Keratinocyte (primary cell): ENCODE data around the gene ASB16. TPM values are rescaled to one million over a fixed set of nuclear protein-coding genes. Genes with fewer than 3 reads are reported as not detected.

ENCODE experiments used
- DNase-seq: peaks from one replicate; pipeline ENCODE4 v3.0.0-alpha.2; 2011; ENCODE audit warnings: low read depth, missing footprints, low spot score
- FAIRE-seq: peaks from 2 replicates; lab custom pipeline; 2011; peaks lifted over from hg19 to GRCh38; lab: Jason Lieb, UNC
- H2AFZ ChIP-seq: 2 replicates; pipeline ENCODE4 v1.6.0; 2012; ENCODE audit warnings: low read length, control low read depth, inconsistent platforms; ENCODE audit not compliant: control insufficient read depth
- H3K27ac ChIP-seq: 2 replicates; pipeline ENCODE4 v1.5.1; 2011; ENCODE audit warnings: low read length; ENCODE audit not compliant: control insufficient read depth, insufficient read depth
- H3K27me3 ChIP-seq: 3 replicates; pipeline ENCODE4 v1.6.0; 2011; ENCODE audit warnings: low read length; ENCODE audit not compliant: control insufficient read depth, insufficient read depth; ENCODE audit errors: extremely low read depth
- H3K36me3 ChIP-seq, 2 experiments: 2 replicates in 1 of 2; 3 replicates in 1 of 2; pipeline ENCODE4 v1.5.1; 2011; ENCODE audit warnings: low read length in 2 of 2, mild to moderate bottlenecking in 1 of 2; ENCODE audit not compliant: control insufficient read depth in 2 of 2, insufficient read depth in 2 of 2; ENCODE audit errors: extremely low read depth in 1 of 2
- H3K4me1 ChIP-seq: 3 replicates; pipeline ENCODE4 v1.5.1; 2011; ENCODE audit warnings: low read length; ENCODE audit not compliant: control insufficient read depth, insufficient read depth; ENCODE audit errors: extremely low read depth
- H3K4me2 ChIP-seq: 3 replicates; pipeline ENCODE4 v1.6.0; 2011; ENCODE audit warnings: low read depth, low read length; ENCODE audit not compliant: control insufficient read depth, insufficient read depth; ENCODE audit errors: extremely low read depth
- H3K4me3 ChIP-seq, 3 experiments: fragments of 200-600 bp in 1 of 3; sonication (generic) in 1 of 3; 2 replicates in 2 of 3; 3 replicates in 1 of 3; pipeline ENCODE4 v1.5.1; 2011 to 2016; ENCODE audit warnings: low read length in 3 of 3, mild to moderate bottlenecking in 3 of 3, control low read depth in 2 of 3, inconsistent platforms in 1 of 3, low read depth in 1 of 3, mixed read lengths in 1 of 3, mixed run types in 1 of 3, moderate library complexity in 1 of 3; ENCODE audit not compliant: control insufficient read depth in 2 of 3, insufficient read depth in 2 of 3; ENCODE audit errors: extremely low read depth in 1 of 3
- H3K79me2 ChIP-seq: 2 replicates; pipeline ENCODE4 v1.6.0; 2012; ENCODE audit warnings: low read length; ENCODE audit not compliant: control insufficient read depth, insufficient read depth
- H3K9ac ChIP-seq: 3 replicates; pipeline ENCODE4 v1.6.0; 2011; ENCODE audit warnings: low read length; ENCODE audit not compliant: control insufficient read depth, insufficient read depth; ENCODE audit errors: extremely low read depth
- H3K9me1 ChIP-seq: 3 replicates; pipeline ENCODE4 v1.6.0; 2011; ENCODE audit warnings: low read length; ENCODE audit not compliant: control insufficient read depth, insufficient read depth; ENCODE audit errors: extremely low read depth
- H3K9me3 ChIP-seq: 2 replicates; pipeline ENCODE4 v1.5.1; 2012; ENCODE audit warnings: low read depth, low read length; ENCODE audit not compliant: control insufficient read depth
- H4K20me1 ChIP-seq: 3 replicates; pipeline ENCODE4 v1.6.0; 2011; ENCODE audit warnings: low read length; ENCODE audit not compliant: control insufficient read depth, insufficient read depth; ENCODE audit errors: extremely low read depth
- CTCF ChIP-seq, 3 experiments: IDR thresholded peaks in 1 of 3; conservative IDR thresholded peaks in 1 of 3; optimal IDR thresholded peaks in 1 of 3; 2 replicates in 2 of 3; 3 replicates in 1 of 3; pipeline versions ENCODE3 to v1.5.1; 2011; ENCODE audit warnings: low read length in 3 of 3, mild to moderate bottlenecking in 3 of 3, moderate library complexity in 2 of 3, control low read depth in 1 of 3, inconsistent platforms in 1 of 3; ENCODE audit not compliant: insufficient read depth in 2 of 3; ENCODE audit errors: extremely low read depth in 1 of 3
- EZH2 ChIP-seq: IDR thresholded peaks from one replicate; pipeline ENCODE4 v1.6.1; 2012; ENCODE audit warnings: inconsistent platforms, mild to moderate bottlenecking, low read length, moderate library complexity
- dilution Hi-C: fragments of 300-500 bp; cut with MboI; formaldehyde crosslinking; loops from one replicate; pipeline ENCODE4 v1.7.0; 2020; ENCODE audit warnings: low sequenced_read_pairs; ENCODE audit not compliant: extremely low pct_ligation_motif_present
- polyA plus RNA-seq, 5 experiments: library from polyadenylated mRNA; depleted of rRNA in 3 of 5; stranded (reverse) in 3 of 5; stranded (forward) in 1 of 5; unstranded in 1 of 5; fragments of >200 nt; gene quantifications; 1 replicate in 1 of 5; 2 replicates in 3 of 5; 3 replicates in 1 of 5; pipeline versions ENCODE4 v1.2.1 to v1.2.3, GENCODE V29; 2011 to 2012; ENCODE audit warnings: missing spikeins in 2 of 5, low read depth in 1 of 5, low replicate concordance in 1 of 5

ASB16 gene
- polyA plus RNA-seq, 1 donor (not counting 4 experiments of a cell fraction or from before 2014, with no cell fraction given) = not detected

GRCh38 chr17:44171931-44172455 lies 1.5 kb downstream of the ASB16 start:
- H2AFZ ChIP-seq = no peak overlapping the region
- H3K36me3 ChIP-seq = peaks cover 1 to 4% of the 10 kb centered on the region in 2 experiments
- H3K4me2 ChIP-seq = no peak overlapping the region
- FAIRE-seq = no peak
- no peaks in the 10 kb centered on the region for H3K4me1 ChIP-seq
- no peaks in the 10 kb centered on the region for H3K9me1 ChIP-seq
- no peaks in the 10 kb centered on the region for H3K9me3 ChIP-seq
- dilution Hi-C loops = no loop called here
- no peaks in the 10 kb centered on the region for H3K27me3 ChIP-seq
- no peak overlapping the region for H3K27ac ChIP-seq
- no peak overlapping the region for H3K9ac ChIP-seq
- TF ChIP-seq CTCF (optimal IDR thresholded peaks at IDR 0.05 in 1 of 3, IDR thresholded peaks at IDR 0.05 in 1 of 3, conservative IDR thresholded peaks at IDR 0.05 in 1 of 3; ENCODE audit: extremely low read depth in 1 of 3, insufficient read depth in 2 of 3, low read length in 3 of 3) (no peak), EZH2 (no peak)
- H3K79me2 ChIP-seq = no peaks in the 10 kb centered on the region
- H4K20me1 ChIP-seq = no peaks in the 10 kb centered on the region
- no peak for DNase-seq
- H3K4me3 ChIP-seq = no peak overlapping the region

DNA sequence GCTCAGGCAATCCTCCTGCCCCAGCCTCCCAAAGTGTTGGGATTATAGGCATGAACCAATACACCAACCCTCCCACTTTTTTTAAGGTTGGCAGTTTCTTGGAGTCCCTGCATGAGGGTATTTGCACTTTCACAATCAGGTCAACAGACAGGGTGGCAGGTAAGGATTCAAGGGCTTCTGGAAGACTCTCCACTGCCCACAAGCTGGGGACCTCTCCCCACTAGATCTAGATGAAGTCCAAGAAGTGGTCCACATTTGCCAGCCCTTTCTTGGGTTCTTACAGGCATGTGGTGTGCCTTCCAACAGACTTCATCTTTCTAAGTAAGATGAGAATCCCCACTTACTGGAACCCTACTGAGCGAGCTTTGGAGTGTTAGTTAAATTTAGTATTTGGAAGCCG lies 3.9 kb downstream of the ASB16 start:
- TF ChIP-seq CTCF (optimal IDR thresholded peaks at IDR 0.05 in 1 of 3, IDR thresholded peaks at IDR 0.05 in 1 of 3, conservative IDR thresholded peaks at IDR 0.05 in 1 of 3; ENCODE audit: extremely low read depth in 1 of 3, insufficient read depth in 2 of 3, low read length in 3 of 3) = no peak
- TF ChIP-seq EZH2 = no peak
- FAIRE-seq (no peak), DNase-seq (no peak)
- Histone ChIP-seq H3K9ac (no peak overlapping the region), H3K9me1 (no peaks in the 10 kb centered on the region), H3K79me2 (no peaks in the 10 kb centered on the region), H3K27ac (no peak overlapping the region), H3K4me1 (no peaks in the 10 kb centered on the region), H3K9me3 (no peaks in the 10 kb centered on the region), H2AFZ (no peak overlapping the region), H4K20me1 (no peaks in the 10 kb centered on the region), H3K4me3 (no peak overlapping the region), H3K4me2 (no peak overlapping the region), H3K27me3 (no peaks in the 10 kb centered on the region), H3K36me3 (peaks cover 8 to 9% of the 10 kb centered on the region in 2 experiments)
- dilution Hi-C loops = no loop called here
